Mesenchymal stem cell (in vitro differentiated cells and primary cell): ENCODE measurements around the gene CCDC92B.

Experiments
- DNase-seq: peaks from one replicate; pipeline ENCODE4 v3.0.0-alpha.2; 2013
- H2AFZ ChIP-seq: one replicate; pipeline ENCODE4 v1.6.1; 2013; ENCODE audit warnings: low read depth, mild to moderate bottlenecking, control low read depth, inconsistent platforms, low read length, moderate library complexity
- H2AK5ac ChIP-seq: 2 replicates; pipeline ENCODE4 v1.6.1; 2013; ENCODE audit warnings: low read length, moderate library complexity, mild to moderate bottlenecking, inconsistent platforms; ENCODE audit not compliant: severe bottlenecking
- H2BK120ac ChIP-seq: one replicate; pipeline ENCODE4 v1.6.1; 2013; ENCODE audit warnings: low read depth, mild to moderate bottlenecking, inconsistent platforms, low read length, moderate library complexity
- H2BK12ac ChIP-seq, 2 experiments: one replicate each; pipeline ENCODE4 v1.6.1; 2013; ENCODE audit warnings: inconsistent platforms in 2 of 2, low read length in 2 of 2, mild to moderate bottlenecking in 2 of 2, moderate library complexity in 2 of 2, control low read depth in 1 of 2
- H2BK15ac ChIP-seq: one replicate; pipeline ENCODE4 v1.6.1; 2013; ENCODE audit warnings: mild to moderate bottlenecking, low read depth, inconsistent platforms; ENCODE audit not compliant: poor library complexity, severe bottlenecking
- H2BK5ac ChIP-seq: 2 replicates; pipeline ENCODE4 v1.6.1; 2013; ENCODE audit warnings: low read depth, mild to moderate bottlenecking, low read length, control low read depth, inconsistent platforms; ENCODE audit not compliant: poor library complexity, severe bottlenecking
- H3K14ac ChIP-seq, 2 experiments: one replicate each; pipeline ENCODE4 v1.6.1; 2013; ENCODE audit warnings: inconsistent platforms in 2 of 2, low read length in 2 of 2, control low read depth in 1 of 2, mild to moderate bottlenecking in 1 of 2, moderate library complexity in 1 of 2
- H3K18ac ChIP-seq, 2 experiments: one replicate each; pipeline ENCODE4 v1.6.1; 2013; ENCODE audit warnings: inconsistent platforms in 2 of 2, low read length in 2 of 2, control low read depth in 1 of 2, low read depth in 1 of 2, mild to moderate bottlenecking in 1 of 2
- H3K23ac ChIP-seq, 2 experiments: one replicate each; pipeline ENCODE4 v1.6.1; 2013; ENCODE audit warnings: inconsistent platforms in 2 of 2, low read length in 2 of 2, mild to moderate bottlenecking in 2 of 2, moderate library complexity in 2 of 2, control low read depth in 1 of 2
- H3K27ac ChIP-seq: 2 replicates; pipeline ENCODE4 v1.5.1; 2013; ENCODE audit warnings: mild to moderate bottlenecking, moderate library complexity, low read length, control low read depth, inconsistent platforms; ENCODE audit not compliant: poor library complexity, severe bottlenecking
- H3K27me3 ChIP-seq, 2 experiments: 2 replicates each; pipeline versions ENCODE4 v1.6.1 to v1.7.0; 2013; ENCODE audit warnings: low read length in 2 of 2, mild to moderate bottlenecking in 2 of 2, moderate library complexity in 2 of 2, control low read depth in 1 of 2, inconsistent platforms in 1 of 2; ENCODE audit not compliant: control insufficient read depth in 1 of 2, insufficient read depth in 1 of 2
- H3K36me3 ChIP-seq, 2 experiments: 2 replicates each; pipeline versions ENCODE4 v1.6.1 to v1.7.0; 2013; ENCODE audit warnings: low read length in 2 of 2, control low read depth in 1 of 2, inconsistent platforms in 1 of 2, low read depth in 1 of 2, mild to moderate bottlenecking in 1 of 2; ENCODE audit not compliant: insufficient read depth in 2 of 2, control insufficient read depth in 1 of 2
- H3K4ac ChIP-seq, 2 experiments: one replicate each; pipeline ENCODE4 v1.6.1; 2013; ENCODE audit warnings: inconsistent platforms in 2 of 2, low read length in 2 of 2, mild to moderate bottlenecking in 2 of 2, moderate library complexity in 2 of 2, control low read depth in 1 of 2, low read depth in 1 of 2
- H3K4me1 ChIP-seq: 2 replicates; pipeline ENCODE4 v1.6.1; 2013; ENCODE audit warnings: low read depth, low read length, control low read depth; ENCODE audit not compliant: control insufficient read depth, insufficient read depth
- H3K4me2 ChIP-seq: 2 replicates; pipeline ENCODE4 v1.6.1; 2013; ENCODE audit warnings: low read length, mild to moderate bottlenecking, inconsistent platforms; ENCODE audit not compliant: poor library complexity, severe bottlenecking
- H3K4me3 ChIP-seq, 2 experiments: 2 replicates each; pipeline versions ENCODE4 v1.5.1 to v1.7.0; 2013; ENCODE audit warnings: low read length in 2 of 2, mild to moderate bottlenecking in 2 of 2, control low read depth in 1 of 2, low read depth in 1 of 2; ENCODE audit not compliant: insufficient read depth in 1 of 2
- H3K79me1 ChIP-seq: replicated peaks from 2 replicates; pipeline ENCODE4 v1.6.1; 2013; ENCODE audit warnings: mild to moderate bottlenecking, control low read depth, low read length, inconsistent platforms; ENCODE audit not compliant: poor library complexity, severe bottlenecking
- H3K9ac ChIP-seq: 2 replicates; pipeline ENCODE4 v1.7.0; 2013; ENCODE audit warnings: mild to moderate bottlenecking, low read length, moderate library complexity
- H3K9me3 ChIP-seq: 2 replicates; pipeline ENCODE4 v1.7.0; 2013; ENCODE audit warnings: mild to moderate bottlenecking, low read length; ENCODE audit not compliant: control insufficient read depth
- H4K8ac ChIP-seq: one replicate; pipeline ENCODE4 v1.6.1; 2013; ENCODE audit warnings: inconsistent platforms, mild to moderate bottlenecking, low read length, moderate library complexity
- H4K91ac ChIP-seq: one replicate; pipeline ENCODE4 v1.6.1; 2013; ENCODE audit warnings: mild to moderate bottlenecking, low read length, inconsistent platforms
- WGBS: methylation state at CpG from one replicate; pipeline ENCODE4 v1.1.7; 2013; ENCODE audit warnings: mixed read lengths; 5-methylcytosine and 5-hydroxymethylcytosine counted together

Gene CCDC92B

DNA sequence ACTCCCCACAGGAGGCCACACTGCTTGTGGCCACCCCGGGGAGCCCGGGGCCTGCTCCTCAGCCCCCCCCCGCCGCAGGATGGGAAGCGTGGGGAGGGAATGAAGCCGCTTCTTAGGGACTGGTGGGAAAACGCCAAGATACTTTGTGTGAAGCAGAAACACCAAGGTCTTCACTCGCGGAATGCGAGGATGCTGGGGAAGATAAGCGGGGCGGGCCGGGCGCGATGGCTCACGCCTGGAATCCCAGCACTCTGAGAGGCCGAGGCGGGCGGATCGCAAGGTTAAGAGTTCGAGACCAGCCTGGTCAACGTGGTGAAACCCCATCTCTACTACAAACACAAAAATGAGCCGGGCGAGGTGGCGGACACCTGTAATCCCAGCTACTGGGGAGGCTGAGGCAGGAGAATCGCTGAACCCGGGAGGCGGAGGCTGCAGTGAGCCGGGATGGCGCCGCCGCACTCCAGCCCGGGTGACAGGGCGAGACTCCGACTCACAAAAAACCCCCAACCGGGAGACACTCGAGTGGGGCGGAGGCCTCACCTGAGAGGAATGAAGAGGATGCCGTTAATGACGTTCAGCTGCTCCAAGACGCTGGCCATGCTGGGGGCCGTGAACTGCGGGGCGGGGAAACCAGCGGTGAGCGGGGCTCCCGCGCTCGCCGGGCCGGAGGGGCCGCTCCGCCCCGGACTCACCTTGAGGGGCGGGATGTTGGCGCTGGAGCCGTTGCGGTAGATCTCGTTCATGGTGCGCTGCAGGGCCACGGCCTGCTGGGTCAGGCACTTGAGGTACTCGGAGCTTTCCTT is 58.2 kb downstream of the CCDC92B start:
- no peak for DNase-seq
- Histone ChIP-seq H2AK5ac (no peak overlapping the region), H2BK12ac (no peak overlapping the region), H3K23ac (no peak overlapping the region), H3K4me3 (no peak overlapping the region), H4K8ac (no peak overlapping the region), H3K36me3 (peaks cover 26 to 73% of the 10 kb centered on the region in 2 experiments), H3K9me3 (no peaks in the 10 kb centered on the region), H2AFZ (no peak overlapping the region), H3K4ac (no peak overlapping the region), H3K18ac (no peak overlapping the region), H2BK15ac (no peak overlapping the region), H3K4me1 (peaks cover 15% of the 10 kb centered on the region), H4K91ac (no peak overlapping the region), H3K27ac (no peak overlapping the region), H3K9ac (no peak overlapping the region), H2BK120ac (no peak overlapping the region), H3K79me1 (peaks cover 10% of the 10 kb centered on the region), H3K27me3 (no peaks in the 10 kb centered on the region), H3K4me2 (no peak overlapping the region), H2BK5ac (no peak overlapping the region), H3K14ac (no peak overlapping the region)
- WGBS, result 98% methylated on average over 57 of the region's 62 CpGs

DNA sequence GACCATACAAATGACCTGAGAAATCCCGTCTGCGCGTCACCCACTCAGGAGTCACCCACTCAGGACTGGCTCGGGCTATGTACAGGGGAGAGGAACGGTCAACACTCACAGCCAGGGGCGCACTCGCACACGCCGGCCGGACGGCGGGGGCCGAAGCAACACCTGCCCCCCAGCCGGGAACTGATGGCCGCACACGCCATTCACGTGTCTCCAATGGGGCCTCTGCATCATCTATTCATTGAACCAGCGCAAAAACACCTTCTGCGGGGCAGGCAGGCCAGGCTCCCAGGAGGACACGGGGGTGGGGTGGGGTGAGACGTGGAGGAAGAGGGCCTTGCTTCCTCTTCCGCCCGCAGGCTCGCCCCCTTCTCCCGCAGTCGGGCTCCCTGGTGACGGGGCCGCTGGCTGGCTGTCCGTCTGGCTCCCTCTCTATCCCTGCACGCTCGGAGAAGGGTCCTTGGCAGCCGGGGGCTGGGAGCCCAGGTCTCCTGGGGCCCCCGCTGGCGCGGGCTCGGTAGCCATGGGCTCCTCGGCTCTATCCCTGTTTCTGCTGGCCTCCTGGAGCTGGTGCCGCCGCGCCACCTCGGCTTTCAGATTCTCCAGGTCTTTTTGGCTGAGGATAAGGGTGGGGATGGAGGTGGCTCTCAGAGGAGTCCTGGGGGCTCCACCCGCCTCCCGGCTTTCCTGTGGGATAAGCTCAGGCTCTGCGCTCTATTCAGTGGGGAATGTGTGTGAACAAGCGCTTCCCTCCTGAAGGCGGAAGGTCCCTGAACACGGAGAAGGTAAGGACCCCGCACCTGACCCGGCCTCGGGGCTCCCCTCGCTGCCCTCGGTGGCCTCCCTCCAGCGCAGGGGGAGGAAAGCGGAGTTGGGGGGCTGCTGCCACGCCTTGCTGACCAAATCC is 59.0 kb downstream of the CCDC92B start:
- H3K9ac ChIP-seq, result no peak overlapping the region
- peaks cover 18% of the 10 kb centered on the region for H3K4me1 ChIP-seq
- H3K4ac ChIP-seq, result no peak overlapping the region
- H4K91ac ChIP-seq, result no peak overlapping the region
- H2AFZ ChIP-seq, result no peak overlapping the region
- H3K9me3 ChIP-seq, result no peaks in the 10 kb centered on the region
- no peak overlapping the region for H3K23ac ChIP-seq
- no peak overlapping the region for H2BK120ac ChIP-seq
- H2BK15ac ChIP-seq, result no peak overlapping the region
- no peak overlapping the region for H3K14ac ChIP-seq
- no peak overlapping the region for H3K4me3 ChIP-seq
- DNase-seq, result no peak
- no peak overlapping the region for H3K27ac ChIP-seq
- peaks cover 14% of the 10 kb centered on the region for H3K79me1 ChIP-seq
- H4K8ac ChIP-seq, result no peak overlapping the region
- H2BK12ac ChIP-seq, result no peak overlapping the region
- H2BK5ac ChIP-seq, result no peak overlapping the region
- H3K18ac ChIP-seq, result no peak overlapping the region
- WGBS, result 96% methylated on average over 51 of the region's 55 CpGs
- H3K36me3 ChIP-seq, result peaks cover 24 to 69% of the 10 kb centered on the region in 2 experiments
- no peak overlapping the region for H2AK5ac ChIP-seq
- no peak overlapping the region for H3K4me2 ChIP-seq
- no peaks in the 10 kb centered on the region for H3K27me3 ChIP-seq

DNA sequence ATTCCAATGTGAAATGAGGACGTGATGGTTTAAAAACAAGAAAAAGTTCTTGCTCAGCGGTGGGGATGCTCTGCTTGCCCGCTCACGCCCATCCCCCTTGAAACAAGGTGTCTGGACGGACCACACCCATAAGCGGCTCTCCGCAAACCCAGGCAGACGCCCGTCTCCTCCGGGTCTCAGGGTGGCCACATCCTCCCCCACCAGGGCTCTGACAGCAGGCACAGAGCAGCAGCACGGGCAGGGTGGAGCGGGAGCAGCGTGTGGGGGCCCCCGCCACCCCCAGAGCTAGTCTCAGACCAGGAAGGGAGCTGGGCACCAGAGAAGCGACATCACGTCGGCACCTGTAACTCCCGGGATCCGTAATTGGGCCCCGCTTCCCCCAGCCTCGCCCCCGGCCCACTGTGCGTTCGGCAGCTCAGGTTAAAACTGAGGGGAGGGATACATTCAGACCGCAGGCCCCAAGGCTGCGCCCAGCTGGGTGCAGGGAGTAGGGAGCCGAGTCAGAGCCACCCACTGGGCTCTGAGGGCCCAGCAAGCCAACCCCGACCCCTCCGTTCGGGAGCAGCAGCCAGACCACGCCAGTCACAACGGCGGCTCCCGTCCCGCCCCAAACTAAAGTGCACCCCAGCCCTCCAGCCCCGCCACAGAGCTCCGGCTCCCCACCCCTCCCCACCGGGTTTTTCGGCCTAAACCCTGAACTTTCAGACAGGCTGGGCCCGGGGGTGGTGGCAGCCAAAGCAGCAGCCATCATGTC is 59.9 kb downstream of the CCDC92B start:
- 89% methylated on average over 40 of the region's 40 CpGs for WGBS

More for the DNA sequence above, 59.9 kb downstream of the CCDC92B start:
- Histone ChIP-seq H2BK5ac (no peak overlapping the region), H3K23ac (no peak overlapping the region), H3K79me1 (peaks cover 16% of the 10 kb centered on the region), H3K9me3 (no peaks in the 10 kb centered on the region), H3K36me3 (peaks cover 32 to 62% of the 10 kb centered on the region in 2 experiments), H3K4me1 (peaks cover 18% of the 10 kb centered on the region), H2BK15ac (no peak overlapping the region), H2AK5ac (no peak overlapping the region), H4K91ac (no peak overlapping the region), H2BK12ac (no peak overlapping the region), H2BK120ac (no peak overlapping the region), H3K9ac (no peak overlapping the region), H3K4me3 (no peak overlapping the region), H3K18ac (no peak overlapping the region), H3K4me2 (no peak overlapping the region), H3K27me3 (no peaks in the 10 kb centered on the region), H2AFZ (no peak overlapping the region), H4K8ac (no peak overlapping the region), H3K14ac (no peak overlapping the region), H3K27ac (no peak overlapping the region), H3K4ac (no peak overlapping the region)
- no peak for DNase-seq
